SK-N-SH (cell line): Measurements from ENCODE around the gene PTPN20. TPM values are rescaled to one million over a fixed set of nuclear protein-coding genes. Genes with fewer than 3 reads are reported as not detected.

ENCODE experiments used
- CTCF ChIA-PET: fragments of 300-600, 350-600 bp; formaldehyde crosslinking; extraction: SDS; loops from one replicate; lab custom pipeline; 2021; lab: Yijun Ruan, JAX
- POLR2A ChIA-PET: fragments of 350-600 bp; sonication (Branson Sonifier 250); formaldehyde crosslinking; extraction: SDS; loops from one replicate; lab custom pipeline; 2020; ENCODE audit warnings: antibody characterized with exemption, inconsistent platforms; lab: Yijun Ruan, JAX
- DNase-seq: peaks from one replicate; pipeline ENCODE4 v3.0.0; 2012
- H2AFZ ChIP-seq: fragments of 200-600 bp; sonication (generic); 2 replicates; pipeline ENCODE4 v1.8.1; 2016; ENCODE audit warnings: antibody characterized with exemption, mild to moderate bottlenecking, low read depth
- H3F3A ChIP-seq: fragments of 200-600 bp; sonication (generic); replicated peaks from 2 replicates; pipeline ENCODE3; 2016; ENCODE audit warnings: antibody characterized with exemption, mild to moderate bottlenecking; ENCODE audit not compliant: insufficient read depth
- H3K27ac ChIP-seq, 2 experiments: fragments of 200-500 bp in 1 of 2; fragments of 200-600 bp in 1 of 2; sonication (Bioruptor generic) in 1 of 2; sonication (generic), shearing (Covaris generic) in 1 of 2; 2 replicates each; pipeline versions ENCODE4 v1.5.1 to v1.6.1; 2014 to 2016; ENCODE audit warnings: low read depth in 2 of 2, inconsistent platforms in 1 of 2, low read length in 1 of 2, mild to moderate bottlenecking in 1 of 2, mixed read lengths in 1 of 2
- H3K27me3 ChIP-seq: fragments of 200-600 bp; sonication (generic), shearing (Covaris generic); 2 replicates; pipeline ENCODE4 v1.6.1; 2016; ENCODE audit warnings: mixed run types; ENCODE audit not compliant: insufficient read depth
- H3K36me3 ChIP-seq, 2 experiments: fragments of 200-500 bp in 1 of 2; fragments of 200-600 bp in 1 of 2; sonication (Bioruptor generic) in 1 of 2; sonication (generic) in 1 of 2; replicated peaks in 1 of 2; 2 replicates each; pipeline versions ENCODE3 to v1.5.1; 2014 to 2016; ENCODE audit warnings: low read length in 1 of 2, mild to moderate bottlenecking in 1 of 2; ENCODE audit not compliant: insufficient read depth in 2 of 2, control insufficient read depth in 1 of 2
- H3K4me1 ChIP-seq, 2 experiments: fragments of 200-500 bp in 1 of 2; fragments of 200-600 bp in 1 of 2; sonication (Bioruptor generic) in 1 of 2; sonication (generic), shearing (Covaris generic) in 1 of 2; 2 replicates each; pipeline versions ENCODE4 v1.5.1 to v1.6.1; 2014 to 2016; ENCODE audit warnings: low read depth in 1 of 2, low read length in 1 of 2, mixed run types in 1 of 2; ENCODE audit not compliant: insufficient read depth in 2 of 2, control insufficient read depth in 1 of 2
- H3K4me2 ChIP-seq: fragments of 200-600 bp; sonication (generic), shearing (Covaris generic); 2 replicates; pipeline ENCODE4 v1.6.1; 2017; ENCODE audit warnings: mixed run types
- H3K4me3 ChIP-seq, 2 experiments: fragments of 200-500 bp in 1 of 2; fragments of 200-600 bp in 1 of 2; sonication (Bioruptor generic) in 1 of 2; sonication (generic), shearing (Covaris generic) in 1 of 2; 2 replicates each; pipeline versions ENCODE4 v1.5.1 to v1.8.1; 2014 to 2016; ENCODE audit warnings: low read depth in 2 of 2, inconsistent platforms in 1 of 2, low read length in 1 of 2, mild to moderate bottlenecking in 1 of 2, mixed read lengths in 1 of 2, moderate library complexity in 1 of 2
- H3K79me2 ChIP-seq: fragments of 200-600 bp; sonication (generic); 2 replicates; pipeline ENCODE4 v1.8.1; 2017; ENCODE audit warnings: mild to moderate bottlenecking; ENCODE audit not compliant: insufficient read depth
- H3K9ac ChIP-seq: fragments of 200-600 bp; sonication (generic); 2 replicates; pipeline ENCODE4 v1.6.1; 2017; ENCODE audit warnings: mixed run types
- H3K9me2 ChIP-seq: fragments of 200-600 bp; sonication (generic); 2 replicates; pipeline ENCODE4 v1.6.1; 2017; ENCODE audit warnings: mixed run types
- H3K9me3 ChIP-seq: fragments of 200-600 bp; sonication (generic); 2 replicates; pipeline ENCODE4 v1.6.1; 2017; ENCODE audit warnings: mixed run types, mild to moderate bottlenecking, moderate library complexity
- H4K20me1 ChIP-seq: fragments of 200-600 bp; sonication (generic); 2 replicates; pipeline ENCODE4 v1.6.1; 2017; ENCODE audit warnings: mild to moderate bottlenecking, mixed run types; ENCODE audit not compliant: insufficient read depth
- CTCF ChIP-seq: fragments of 200-600 bp; sonication (generic); IDR thresholded peaks from 2 replicates; pipeline ENCODE4 v1.6.1; 2017; ENCODE audit warnings: antibody characterized with exemption, mild to moderate bottlenecking, moderate library complexity
- EZH2phosphoT487 ChIP-seq: fragments of 200-600 bp; sonication (generic); IDR thresholded peaks from 2 replicates; pipeline ENCODE4 v1.6.1; 2017; ENCODE audit warnings: low read depth, mixed run types, mild to moderate bottlenecking, antibody characterized with exemption, moderate library complexity, borderline replicate concordance
- FOXJ3 ChIP-seq: sonication (generic); formaldehyde crosslinking; IDR thresholded peaks from 2 replicates; pipeline ENCODE4 v1.5.1; 2020; ENCODE audit warnings: mild to moderate bottlenecking, missing genetic modification reagents
- GABPA ChIP-seq: IDR thresholded peaks from 2 replicates; pipeline ENCODE4 v1.4.0; 2012; ENCODE audit warnings: low read depth, mild to moderate bottlenecking
- IRF3 ChIP-seq: fragments of 150-350 bp; IDR thresholded peaks from 2 replicates; pipeline ENCODE4 v1.6.1; 2016; ENCODE audit warnings: mild to moderate bottlenecking, low read depth, low read length
- JUND ChIP-seq: IDR thresholded peaks from 2 replicates; pipeline ENCODE4 v1.4.0; 2012
- MAX ChIP-seq: IDR thresholded peaks from 2 replicates; pipeline ENCODE4 v1.4.0; 2012; ENCODE audit warnings: low read depth
- MXI1 ChIP-seq: IDR thresholded peaks from 2 replicates; pipeline ENCODE4 v1.6.1; 2012; ENCODE audit warnings: mild to moderate bottlenecking, low read depth, low read length, improper control_type of control experiment
- PBX3 ChIP-seq: IDR thresholded peaks from 2 replicates; pipeline ENCODE4; 2012
- RFX5 ChIP-seq: IDR thresholded peaks from 2 replicates; pipeline ENCODE4 v1.6.1; 2012; ENCODE audit warnings: mild to moderate bottlenecking, improper control_type of control experiment, low read length
- SIN3A ChIP-seq: IDR thresholded peaks from 2 replicates; pipeline ENCODE4 v1.6.1; 2012; ENCODE audit warnings: low read depth, mild to moderate bottlenecking, low read length, moderate library complexity, borderline replicate concordance
- SMC3 ChIP-seq: IDR thresholded peaks from 2 replicates; pipeline ENCODE4 v1.6.1; 2012; ENCODE audit warnings: low read depth, low read length, improper control_type of control experiment
- TAF1 ChIP-seq: IDR thresholded peaks from 2 replicates; pipeline ENCODE4 v1.6.1; 2012; ENCODE audit warnings: low read depth, mild to moderate bottlenecking, low read length, moderate library complexity, borderline replicate concordance
- TCF12 ChIP-seq: IDR thresholded peaks from 2 replicates; pipeline ENCODE4 v1.4.0; 2012
- TEAD4 ChIP-seq: IDR thresholded peaks from 2 replicates; pipeline ENCODE4 v1.4.0; 2012; ENCODE audit warnings: mild to moderate bottlenecking, borderline replicate concordance; ENCODE audit not compliant: insufficient read depth
- USF1 ChIP-seq: IDR thresholded peaks from 2 replicates; pipeline ENCODE4 v1.4.0; 2012; ENCODE audit warnings: low read depth, borderline replicate concordance
- YY1 ChIP-seq: IDR thresholded peaks from 2 replicates; pipeline ENCODE4 v1.4.0; 2012; ENCODE audit warnings: low read depth, mild to moderate bottlenecking
- WGBS: methylation state at CpG from one replicate; pipeline ENCODE4 v1.1.6; 2017; ENCODE audit warnings: low lambda C conversion rate; 5-methylcytosine and 5-hydroxymethylcytosine counted together
- polyA plus RNA-seq, 3 experiments: library from polyadenylated mRNA; depleted of rRNA; stranded (reverse); fragments of >200 nt; gene quantifications; 2 replicates each; pipeline ENCODE4 v1.2.3, GENCODE V29; 2012
- TF ChIP-seq, protein P1 (sequence below): IDR thresholded peaks from 2 replicates; pipeline ENCODE4 v1.4.0; 2012; ENCODE audit warnings: low read depth, borderline replicate concordance
- TF ChIP-seq, protein P2 (sequence below): IDR thresholded peaks from 2 replicates; pipeline ENCODE4 v1.6.1; 2012; ENCODE audit warnings: mild to moderate bottlenecking, low read depth, low read length, moderate library complexity

PTPN20 gene
- polyA plus RNA-seq, 1 of the 3 experiments (the other 2 are of a cell fraction), result 0.36 TPM

- Histone ChIP-seq H3K27ac (no peak overlapping the region), H3K4me3 (no peak overlapping the region), H3K36me3 (no peaks in the 10 kb centered on the region), H3K27me3 (no peaks in the 10 kb centered on the region), H3K9ac (no peak overlapping the region), H2AFZ (no peak overlapping the region), H3K4me1 (no peaks in the 10 kb centered on the region; a peak in 1 of 4 replicates), H4K20me1 (no peaks in the 10 kb centered on the region), H3F3A (no peaks in the 10 kb centered on the region), H3K79me2 (no peaks in the 10 kb centered on the region), H3K4me2 (no peak overlapping the region), H3K9me3 (no peaks in the 10 kb centered on the region), H3K9me2 (no peaks in the 10 kb centered on the region)
- TF ChIP-seq USF1 (no peak), EZH2phosphoT487 (no peak), JUND (no peak), TCF12 (no peak), RFX5 (no peak), YY1 (no peak), TEAD4 (no peak), CTCF (no peak), MAX (no peak), GABPA (no peak), SMC3 (no peak), TAF1 (no peak), IRF3 (no peak), MXI1 (no peak), SIN3A (no peak), FOXJ3 (no peak), PBX3 (no peak)
- TF ChIP-seq, protein P1, sequence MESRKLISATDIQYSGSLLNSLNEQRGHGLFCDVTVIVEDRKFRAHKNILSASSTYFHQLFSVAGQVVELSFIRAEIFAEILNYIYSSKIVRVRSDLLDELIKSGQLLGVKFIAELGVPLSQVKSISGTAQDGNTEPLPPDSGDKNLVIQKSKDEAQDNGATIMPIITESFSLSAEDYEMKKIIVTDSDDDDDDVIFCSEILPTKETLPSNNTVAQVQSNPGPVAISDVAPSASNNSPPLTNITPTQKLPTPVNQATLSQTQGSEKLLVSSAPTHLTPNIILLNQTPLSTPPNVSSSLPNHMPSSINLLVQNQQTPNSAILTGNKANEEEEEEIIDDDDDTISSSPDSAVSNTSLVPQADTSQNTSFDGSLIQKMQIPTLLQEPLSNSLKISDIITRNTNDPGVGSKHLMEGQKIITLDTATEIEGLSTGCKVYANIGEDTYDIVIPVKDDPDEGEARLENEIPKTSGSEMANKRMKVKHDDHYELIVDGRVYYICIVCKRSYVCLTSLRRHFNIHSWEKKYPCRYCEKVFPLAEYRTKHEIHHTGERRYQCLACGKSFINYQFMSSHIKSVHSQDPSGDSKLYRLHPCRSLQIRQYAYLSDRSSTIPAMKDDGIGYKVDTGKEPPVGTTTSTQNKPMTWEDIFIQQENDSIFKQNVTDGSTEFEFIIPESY, result no peak
- TF ChIP-seq, protein P2, sequence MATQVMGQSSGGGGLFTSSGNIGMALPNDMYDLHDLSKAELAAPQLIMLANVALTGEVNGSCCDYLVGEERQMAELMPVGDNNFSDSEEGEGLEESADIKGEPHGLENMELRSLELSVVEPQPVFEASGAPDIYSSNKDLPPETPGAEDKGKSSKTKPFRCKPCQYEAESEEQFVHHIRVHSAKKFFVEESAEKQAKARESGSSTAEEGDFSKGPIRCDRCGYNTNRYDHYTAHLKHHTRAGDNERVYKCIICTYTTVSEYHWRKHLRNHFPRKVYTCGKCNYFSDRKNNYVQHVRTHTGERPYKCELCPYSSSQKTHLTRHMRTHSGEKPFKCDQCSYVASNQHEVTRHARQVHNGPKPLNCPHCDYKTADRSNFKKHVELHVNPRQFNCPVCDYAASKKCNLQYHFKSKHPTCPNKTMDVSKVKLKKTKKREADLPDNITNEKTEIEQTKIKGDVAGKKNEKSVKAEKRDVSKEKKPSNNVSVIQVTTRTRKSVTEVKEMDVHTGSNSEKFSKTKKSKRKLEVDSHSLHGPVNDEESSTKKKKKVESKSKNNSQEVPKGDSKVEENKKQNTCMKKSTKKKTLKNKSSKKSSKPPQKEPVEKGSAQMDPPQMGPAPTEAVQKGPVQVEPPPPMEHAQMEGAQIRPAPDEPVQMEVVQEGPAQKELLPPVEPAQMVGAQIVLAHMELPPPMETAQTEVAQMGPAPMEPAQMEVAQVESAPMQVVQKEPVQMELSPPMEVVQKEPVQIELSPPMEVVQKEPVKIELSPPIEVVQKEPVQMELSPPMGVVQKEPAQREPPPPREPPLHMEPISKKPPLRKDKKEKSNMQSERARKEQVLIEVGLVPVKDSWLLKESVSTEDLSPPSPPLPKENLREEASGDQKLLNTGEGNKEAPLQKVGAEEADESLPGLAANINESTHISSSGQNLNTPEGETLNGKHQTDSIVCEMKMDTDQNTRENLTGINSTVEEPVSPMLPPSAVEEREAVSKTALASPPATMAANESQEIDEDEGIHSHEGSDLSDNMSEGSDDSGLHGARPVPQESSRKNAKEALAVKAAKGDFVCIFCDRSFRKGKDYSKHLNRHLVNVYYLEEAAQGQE, result no peak
- 43% methylated on average over 4 of the region's 14 CpGs for WGBS
- ChIA-PET POLR2A (no interaction called here), CTCF (interaction anchor here (0.8 to 5.5 kb wide), 7 partner anchors 8 to 298 kb away, joined by 3 to 36 read pairs (median 6); no protein-coding TSS in a partner anchor)
- DNase-seq, result no peak
These were observed 102.4 kb downstream of the PTPN20 start for GRCh38 chr10:47013507-47014154.
